ENCODE data around the gene ATRNL1.

The ATRNL1 gene

DNA sequence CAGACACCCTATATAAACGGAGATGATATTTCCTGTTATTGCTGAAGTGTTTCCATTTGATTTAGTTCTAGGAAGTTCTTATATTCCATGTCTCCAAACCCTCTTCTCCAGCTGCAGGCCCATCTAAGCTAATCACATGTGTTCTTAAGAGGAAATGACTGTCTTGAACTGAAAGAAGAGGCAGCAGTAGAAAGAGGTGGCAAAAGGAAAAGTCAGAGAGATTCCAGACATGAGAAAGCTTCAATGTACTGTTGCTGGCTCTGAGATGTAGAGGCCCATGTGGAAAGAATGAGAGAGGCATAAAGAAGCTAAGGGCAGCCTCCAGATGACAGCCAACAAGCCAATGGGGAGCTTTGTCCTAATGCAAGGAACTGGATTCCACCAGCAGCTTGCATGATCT is 892.6 kb downstream of the ATRNL1 start:
- DNase-seq (ENCODE audit: low spot score), result no peak

DNA sequence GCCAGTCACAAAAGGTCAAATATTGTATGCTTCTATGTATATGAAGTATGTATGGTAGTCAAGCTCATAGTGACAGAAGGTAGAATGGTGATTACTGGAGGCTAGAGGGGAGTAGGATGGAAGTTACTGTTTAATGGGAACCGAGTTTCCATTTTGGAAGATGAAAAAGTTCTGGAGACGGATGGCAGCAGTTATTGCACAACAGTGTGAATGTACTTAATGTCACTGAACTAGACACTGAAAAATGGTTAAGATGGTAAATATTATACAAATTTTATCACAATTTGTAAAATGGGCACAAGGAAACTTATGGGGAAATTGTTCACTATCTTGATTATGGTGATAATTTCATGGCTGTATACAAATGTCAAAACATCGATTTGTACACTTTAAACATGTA is 895.2 kb downstream of the ATRNL1 start:
- no peak for DNase-seq (ENCODE audit: low spot score)

DNA sequence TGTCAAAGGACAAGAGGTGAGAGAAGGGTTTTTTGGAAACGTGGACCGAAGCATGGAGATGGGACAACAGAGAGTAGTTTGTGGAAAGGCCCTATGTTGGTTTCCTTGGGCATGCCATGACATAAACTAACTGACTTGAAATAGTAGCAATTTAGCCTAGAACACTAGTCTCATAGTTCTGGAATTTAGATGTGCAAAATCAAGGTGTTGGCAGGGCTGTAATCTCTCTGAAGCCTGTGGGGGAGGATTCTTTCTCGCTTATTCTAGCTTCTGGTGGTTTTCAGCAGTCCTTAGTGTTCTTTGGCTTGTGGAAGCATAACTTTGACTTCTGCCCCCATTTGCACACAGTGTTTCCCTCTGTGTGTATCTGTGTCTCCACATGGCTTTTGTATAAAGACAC is 896.5 kb downstream of the ATRNL1 start:
- DNase-seq (ENCODE audit: low spot score), result no peak

DNA sequence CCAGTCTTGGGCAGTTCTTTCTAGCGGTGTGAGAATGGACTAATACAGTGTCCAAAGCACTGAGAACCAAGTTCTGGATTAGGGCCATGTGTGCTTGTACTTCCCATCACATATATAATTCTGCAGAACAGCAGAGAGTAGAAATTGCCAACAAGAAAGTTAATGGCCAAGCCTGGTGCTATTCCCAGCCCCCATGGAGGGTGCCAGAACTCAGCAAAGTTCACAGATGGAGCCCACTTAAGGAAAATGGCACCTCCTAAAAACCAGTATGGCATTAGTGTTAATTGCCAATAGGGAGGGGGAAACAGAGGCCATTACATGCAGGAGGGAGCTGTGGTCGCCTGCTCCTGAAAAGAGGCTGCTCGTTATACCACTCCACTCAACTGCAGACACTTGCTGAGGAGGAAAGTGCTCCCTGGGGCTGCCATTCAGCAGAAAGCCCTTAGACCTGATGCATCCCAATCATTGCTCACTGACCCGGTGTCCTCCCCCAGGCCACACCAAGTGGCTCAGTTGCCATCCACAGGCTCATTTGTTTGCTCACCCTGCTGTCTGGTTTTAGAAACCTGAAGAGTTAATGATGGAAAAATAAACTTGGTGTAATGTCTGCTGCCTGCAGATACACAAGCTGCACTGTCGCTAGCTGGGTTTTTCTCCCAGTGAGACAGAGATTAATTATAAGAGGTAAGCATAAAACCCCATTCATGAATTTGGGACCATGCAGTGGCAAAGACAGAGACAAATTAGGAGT is 899.2 kb downstream of the ATRNL1 start:
- no peak for DNase-seq (ENCODE audit: low spot score)

DNA sequence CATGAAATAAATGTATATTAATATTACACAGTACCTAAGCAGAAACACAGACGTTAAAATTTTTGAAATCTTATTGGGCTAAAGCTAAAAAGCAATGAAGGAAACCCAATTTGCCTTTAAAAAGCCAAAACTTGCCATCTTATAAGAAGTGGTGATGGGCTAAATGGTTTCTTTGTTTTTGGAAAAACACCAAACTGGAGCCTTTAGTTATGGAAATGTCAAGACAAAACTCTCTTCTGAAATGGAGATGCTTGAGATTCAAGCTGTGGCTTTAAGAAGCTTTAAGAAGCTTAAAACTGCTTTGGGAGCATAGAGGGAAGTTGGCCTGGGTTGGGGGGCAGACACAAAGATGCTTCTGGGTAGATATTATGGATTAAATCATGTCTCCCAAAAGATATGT is 902.9 kb downstream of the ATRNL1 start:
- no peak for DNase-seq (ENCODE audit: low spot score)

DNA sequence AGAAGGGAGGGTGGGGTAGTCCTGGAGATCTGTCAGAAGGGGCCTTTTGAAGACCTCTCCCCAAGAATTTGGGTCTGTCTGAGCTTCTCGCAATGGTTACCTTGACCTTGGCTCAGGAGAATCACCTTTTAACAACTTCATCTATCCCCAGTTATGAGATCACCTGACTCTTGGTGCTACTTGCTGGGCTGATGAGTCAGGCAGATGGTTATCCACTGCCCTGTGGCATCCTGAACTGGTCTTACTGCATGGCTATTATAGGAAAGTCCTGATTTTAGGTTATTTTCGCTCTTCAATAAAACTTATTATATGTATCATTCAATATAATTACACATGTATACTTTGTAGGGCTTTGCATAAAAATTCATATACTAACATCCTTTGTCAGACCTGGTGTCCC is 905.1 kb downstream of the ATRNL1 start:
- no peak for DNase-seq (ENCODE audit: low spot score)
